Panc1 (cell line): ENCODE data around the gene ZDHHC23.

ENCODE experiments used
- CTCF ChIP-seq: fragments of 450-650 bp; IDR thresholded peaks from 2 replicates; pipeline ENCODE4 v1.5.1; 2017; ENCODE audit warnings: mild to moderate bottlenecking
- POLR2AphosphoS5 ChIP-seq: IDR thresholded peaks from 2 replicates; pipeline ENCODE4 v1.6.1; 2012; ENCODE audit warnings: mild to moderate bottlenecking, low read depth, low read length, moderate library complexity

GRCh38 chr3:113906568-113907140 lies 41.2 kb upstream of the ZDHHC23 start:
- no peak for TF ChIP-seq POLR2AphosphoS5
- TF ChIP-seq CTCF: no peak
